Measurements from ENCODE around the gene ELP6.

- no peak for TF ChIP-seq EZH2phosphoT487 (IDR thresholded peaks at IDR 0.05; ENCODE audit: borderline replicate concordance, low read length)
- TF ChIP-seq CTCF (IDR thresholded peaks at IDR 0.05; ENCODE audit: low read depth, low read length, poor library complexity, severe bottlenecking) = no peak
These were observed 38.4 kb downstream of the ELP6 start for GRCh38 chr3:47475029-47475569.
